Hematopoietic multipotent progenitor cell treated with erythropoietin and hydrocortisone succinate and interleukin-3 and kit ligand, for 6 days (in vitro differentiated cells): ENCODE results near the gene CYP4A11.
"Not testable (repeated sequence)": the region's sequence is repeated elsewhere in the genome, so short reads cannot be mapped to it uniquely, and the experiment has no call there.

ENCODE experiments used
- DNase-seq: peaks from one replicate; pipeline ENCODE4 v3.0.0-alpha.2; 2015

Gene CYP4A11

GRCh38 chr1:46941135-46941694, at the start of gene CYP4A11:
Gene CYP4A11, minus strand, starts transcription at chr1:46941476. Its CDS starts 43 bp downstream, at chr1:46941433.
- DNase-seq = no peak

GRCh38 chr1:46990541-46990940, 49.3 kb upstream of the CYP4A11 start:
- not testable (repeated sequence) for DNase-seq

DNA sequence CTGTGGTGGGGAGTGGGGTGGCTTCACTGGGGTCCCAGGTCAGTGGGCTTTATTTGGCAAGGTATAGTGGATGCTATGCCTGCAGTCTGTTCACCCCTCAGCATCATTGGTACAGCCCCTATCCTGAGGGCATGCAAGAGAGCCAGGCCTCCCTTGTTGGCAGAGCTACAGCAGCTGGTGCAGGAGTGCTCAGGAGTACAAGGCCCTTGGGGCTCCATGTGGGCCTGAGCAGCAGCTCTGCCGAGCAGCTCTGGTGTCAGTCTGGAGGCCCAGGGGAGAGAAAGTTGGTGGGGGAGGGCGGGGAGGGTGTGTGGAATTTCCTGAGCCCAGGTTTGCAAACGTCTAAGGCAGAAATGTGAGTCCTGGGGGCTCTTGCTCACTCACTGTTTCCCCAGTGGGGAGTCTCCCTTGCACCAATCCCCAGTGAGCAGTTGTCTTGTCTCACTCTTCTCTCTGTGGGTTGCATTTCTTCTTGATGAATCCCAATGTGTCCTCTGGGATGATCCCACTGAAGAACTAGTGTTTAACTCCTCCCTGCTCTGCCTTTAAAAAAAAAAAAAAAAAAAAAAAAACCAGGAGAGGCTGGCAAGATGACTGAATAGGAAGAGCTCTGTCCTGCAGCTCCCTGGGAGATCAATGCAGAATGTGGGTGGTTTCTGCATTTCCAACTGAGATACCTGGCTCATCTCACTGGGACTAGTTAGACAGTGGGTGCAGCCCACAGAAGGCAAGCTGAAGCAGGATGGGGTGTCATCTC, 42.7 kb upstream of the CYP4A11 start:
- no peak for DNase-seq

DNA sequence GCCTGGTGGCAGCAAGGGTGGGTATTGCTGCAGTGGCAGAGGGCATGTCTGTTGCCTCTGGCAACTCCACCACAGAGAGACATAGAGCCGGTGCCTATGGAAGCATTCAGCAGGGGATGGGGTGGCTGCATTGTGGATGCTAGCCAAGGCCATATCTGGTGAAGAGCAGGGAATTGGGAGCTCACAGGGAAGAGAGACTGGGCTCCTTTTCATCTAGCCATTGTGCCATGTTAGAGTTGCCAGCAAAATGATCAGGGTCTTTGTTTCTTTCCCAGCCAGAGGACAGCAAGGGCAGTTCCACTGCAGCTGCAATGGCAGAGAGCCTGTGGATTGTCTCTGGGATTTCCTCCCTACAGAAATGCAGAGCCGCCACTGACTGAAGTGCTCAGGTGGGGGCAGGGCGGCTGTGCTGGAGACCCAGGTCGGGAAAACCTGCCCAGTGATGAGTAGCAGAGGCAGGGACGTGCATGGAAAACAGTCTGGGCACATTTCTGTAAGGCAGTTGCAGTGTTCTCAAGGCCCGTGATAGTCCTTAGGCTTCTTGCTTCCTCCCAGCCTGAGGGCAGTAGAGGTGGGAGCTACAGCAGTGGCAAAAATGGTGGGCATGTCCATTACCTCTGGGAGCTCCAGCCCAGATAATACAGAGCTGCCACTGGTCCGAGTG, 42.0 kb upstream of the CYP4A11 start:
- no peak for DNase-seq

GRCh38 chr1:46969014-46969619, 27.8 kb upstream of the CYP4A11 start:
- DNase-seq = no peak

GRCh38 chr1:46962272-46962671, 21.0 kb upstream of the CYP4A11 start:
- DNase-seq = not testable (repeated sequence)

GRCh38 chr1:46961066-46961758, 19.9 kb upstream of the CYP4A11 start:
- no peak for DNase-seq

GRCh38 chr1:46960250-46960649, 19.0 kb upstream of the CYP4A11 start:
- DNase-seq = no peak

DNA sequence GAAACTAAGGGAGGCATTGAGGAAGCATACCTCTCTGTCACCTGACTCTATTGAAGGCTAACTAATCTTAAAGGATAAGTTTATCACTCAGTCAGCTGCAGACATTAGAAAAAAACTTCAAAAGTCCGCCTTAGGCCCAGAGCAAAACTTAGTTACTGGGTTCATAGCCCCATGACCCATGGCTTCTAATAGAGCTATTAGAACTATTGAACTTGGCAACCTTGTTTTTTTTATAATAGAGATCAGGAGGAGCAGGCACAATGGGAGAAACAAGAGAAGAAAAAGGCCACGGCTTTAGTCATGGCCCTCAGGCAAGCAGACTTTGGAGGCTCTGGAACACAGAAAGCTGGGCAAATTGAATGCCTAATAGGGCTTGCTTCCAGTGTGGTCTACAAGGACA, 13.8 kb upstream of the CYP4A11 start:
- not testable (repeated sequence) for DNase-seq

DNA sequence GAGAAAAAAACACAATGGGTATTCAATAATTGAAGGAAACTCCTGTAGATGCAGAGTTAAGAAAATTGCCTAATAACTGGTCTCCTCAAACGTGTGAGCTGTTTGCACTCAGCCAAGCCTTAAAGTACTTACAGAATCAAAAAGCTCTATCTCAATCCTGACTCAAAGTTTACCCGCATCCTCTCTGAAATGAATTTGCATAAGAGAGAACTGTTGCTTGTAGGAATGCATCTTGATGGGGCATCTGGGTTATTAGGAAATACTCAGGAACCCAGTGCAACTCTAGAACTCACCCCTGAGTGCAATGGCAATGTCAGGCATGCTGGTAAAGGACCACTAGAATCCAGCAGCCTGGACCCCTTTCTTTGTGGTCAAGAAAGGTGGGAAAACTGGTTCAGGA, 12.6 kb upstream of the CYP4A11 start:
- not testable (repeated sequence) for DNase-seq

DNA sequence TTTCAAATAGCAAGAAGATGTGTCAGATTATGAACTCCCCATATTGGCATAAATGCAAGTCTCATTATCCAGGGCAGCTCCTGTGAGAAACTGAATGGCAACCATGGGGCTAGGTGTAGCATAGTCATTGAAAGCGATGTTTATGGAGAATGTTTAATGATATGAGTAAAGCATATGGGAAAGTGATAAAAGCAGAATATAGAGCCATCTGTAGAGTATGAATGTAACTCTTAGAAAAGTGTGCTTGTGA, 8.1 kb upstream of the CYP4A11 start:
- DNase-seq = not testable (repeated sequence)

- no peak for DNase-seq
These were observed 7.5 kb upstream of the CYP4A11 start for GRCh38 chr1:46948629-46949416.

DNA sequence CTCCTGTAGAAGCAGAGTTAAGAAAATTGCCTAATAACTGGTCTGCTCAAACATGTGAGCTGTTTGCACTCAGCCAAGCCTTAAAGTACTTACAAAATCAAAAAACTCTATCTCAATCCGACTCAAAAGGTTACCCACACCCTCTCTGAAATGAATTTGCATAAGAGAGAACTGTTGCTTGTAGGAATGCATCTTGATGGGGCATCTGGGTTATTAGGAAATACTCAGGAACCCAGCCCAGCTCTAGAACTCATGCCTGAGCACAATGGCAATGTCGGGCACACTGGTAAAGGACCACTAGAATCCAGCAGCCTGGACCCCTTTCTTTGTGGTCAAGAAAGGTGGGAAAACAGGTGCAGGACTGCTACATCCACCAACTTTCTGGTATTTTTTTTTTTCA, 6.4 kb upstream of the CYP4A11 start:
- not testable (repeated sequence) for DNase-seq

DNA sequence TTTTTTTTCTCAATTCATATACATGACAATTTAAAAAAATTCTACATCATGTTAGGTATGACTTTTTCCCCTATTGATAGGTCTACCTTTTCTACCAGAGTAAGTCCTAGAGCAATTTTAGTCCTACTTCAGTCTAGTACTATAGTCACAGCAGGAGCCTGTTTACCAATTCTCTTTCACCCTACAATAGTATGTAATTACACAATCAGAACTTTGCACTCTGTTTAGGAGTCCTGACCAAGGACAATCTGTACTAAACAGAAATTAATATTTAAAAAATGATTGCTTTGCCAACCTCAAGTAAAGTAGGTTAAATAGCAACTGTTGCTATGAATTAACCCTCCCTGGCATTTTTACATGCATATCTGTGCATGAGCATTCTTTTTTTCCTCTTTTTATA, 810 bp upstream of the CYP4A11 start:
- no peak for DNase-seq

DNA sequence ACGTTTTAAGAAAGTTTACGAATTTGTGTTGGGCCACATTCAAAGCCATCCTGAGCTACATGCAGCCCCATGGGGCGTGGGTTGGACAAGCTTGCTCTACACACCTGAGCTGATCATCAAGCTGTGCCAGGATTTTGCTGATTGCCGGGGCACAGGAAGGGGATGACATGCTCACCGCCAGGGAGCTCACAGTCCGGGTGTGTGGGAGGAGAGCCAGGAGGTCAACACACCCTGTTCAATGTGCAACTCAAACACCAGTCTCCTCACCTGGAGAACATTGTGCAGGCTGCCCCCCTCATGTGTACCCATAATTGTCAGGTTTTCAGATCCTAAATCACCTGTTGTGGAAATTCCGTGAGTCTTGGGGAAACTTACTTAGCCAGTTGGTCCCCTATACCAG, 969 bp downstream of the CYP4A11 start:
- no peak for DNase-seq

- no peak for DNase-seq
These were observed 4.0 kb downstream of the CYP4A11 start for GRCh38 chr1:46937270-46937669.

DNA sequence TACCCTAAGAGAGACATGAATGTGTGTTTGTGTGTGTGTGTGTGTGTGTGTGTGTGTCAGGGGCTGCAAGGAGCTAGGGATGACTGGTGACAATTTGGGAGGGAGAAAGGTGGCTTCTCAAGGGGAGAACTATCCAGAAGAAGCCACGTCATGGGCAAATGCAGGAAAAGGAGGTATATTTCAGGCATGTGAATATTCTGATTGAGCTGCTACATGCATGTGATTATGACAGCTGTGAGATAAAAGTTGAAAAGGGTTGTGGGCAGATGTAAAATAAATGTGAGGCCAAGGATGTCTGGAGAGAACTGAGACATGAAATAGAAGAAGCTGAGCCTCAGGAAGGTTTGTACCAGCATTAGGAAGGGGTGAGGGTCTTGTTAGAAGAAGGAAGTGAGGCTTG, 4.5 kb downstream of the CYP4A11 start:
- DNase-seq = no peak

DNA sequence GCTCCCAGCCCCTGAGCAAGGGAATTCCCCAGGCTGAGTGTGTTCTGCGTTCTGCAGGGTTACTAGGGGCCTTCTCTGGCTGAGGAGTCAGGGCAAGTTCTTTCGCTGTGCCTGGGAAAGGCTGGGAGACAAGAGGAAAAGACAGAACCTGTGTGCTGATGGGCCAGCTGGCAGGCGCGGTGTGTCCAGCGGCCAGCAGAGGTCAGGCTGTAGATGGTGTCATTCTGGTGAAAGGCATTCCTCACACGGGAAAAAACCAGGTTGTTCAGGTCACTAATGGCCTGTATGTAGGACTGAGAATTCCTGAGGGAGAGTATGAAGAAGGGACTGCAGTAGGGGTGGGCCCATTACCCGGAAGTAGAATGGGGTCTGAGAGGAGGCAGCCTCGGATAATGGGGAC, 6.4 kb downstream of the CYP4A11 start:
- DNase-seq = peak; percentile 2

GRCh38 chr1:46932020-46932419, 9.3 kb downstream of the CYP4A11 start:
- DNase-seq = not testable (repeated sequence)

GRCh38 chr1:46931151-46931550, 10.1 kb downstream of the CYP4A11 start:
- no peak for DNase-seq

DNA sequence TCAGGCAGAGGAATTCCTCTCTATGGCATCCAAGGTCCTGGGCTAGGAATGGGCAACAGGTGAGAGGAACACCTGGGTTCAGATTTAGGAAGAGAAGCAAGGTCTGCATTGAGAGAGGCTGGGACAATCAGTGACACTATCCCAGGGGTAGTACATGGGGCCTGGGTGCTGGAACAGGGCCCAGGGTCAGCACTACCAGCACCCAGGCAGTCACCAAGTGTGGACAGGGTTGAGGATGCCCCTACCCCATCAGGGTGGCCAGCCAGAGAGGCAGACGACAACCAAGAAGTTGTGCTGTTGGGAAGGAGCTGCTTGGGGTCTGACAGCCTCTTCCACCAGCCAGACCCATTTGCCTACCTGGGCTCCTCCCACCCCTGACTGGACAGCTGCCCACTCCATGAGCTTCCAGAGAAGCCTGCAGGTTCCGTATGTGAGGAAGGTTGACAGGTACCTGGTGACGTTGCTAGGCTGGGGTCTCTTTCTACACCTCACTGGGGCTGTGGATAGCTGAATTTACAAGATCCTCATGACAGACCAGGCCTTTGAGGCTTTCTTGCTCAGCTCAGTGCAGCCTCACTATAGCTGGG, 13.9 kb downstream of the CYP4A11 start:
- no peak for DNase-seq

DNA sequence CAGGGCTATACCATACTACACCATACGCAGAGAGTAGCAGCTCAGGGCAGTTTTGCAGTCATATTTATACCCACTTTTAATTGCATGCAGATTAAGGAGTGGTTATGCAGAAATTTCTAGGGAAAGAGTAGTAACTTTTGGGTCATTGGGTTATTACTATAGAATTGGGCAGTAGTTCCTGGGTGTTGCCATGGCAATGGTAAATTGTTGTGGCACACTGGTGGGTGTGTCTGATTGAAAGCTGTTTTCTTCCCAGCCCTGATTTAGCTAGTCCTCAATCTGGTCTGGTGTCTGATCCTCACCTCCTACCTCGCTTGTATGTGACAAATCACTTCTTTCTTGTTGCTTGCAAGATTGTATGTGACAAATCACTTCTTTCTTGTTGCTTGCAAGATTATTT, 30.5 kb downstream of the CYP4A11 start:
- DNase-seq = no peak
